ENCODE data around the gene XRN2. TPM values are rescaled to one million over a fixed set of nuclear protein-coding genes. Genes with fewer than 3 reads are reported as not detected.

XRN2 gene
- total and polyA plus RNA-seq, 4 donors, result 20.9 to 40.3 (median 25.2) TPM

GRCh38 chr20:21430020-21430419 is 126.9 kb downstream of the XRN2 start (continued):
- TF ChIP-seq GABPA (IDR thresholded peaks at IDR 0.05 in 1 of 2, conservative IDR thresholded peaks at IDR 0.05 in 1 of 2) (no peak), TAF1 (conservative IDR thresholded peaks at IDR 0.05) (no peak)

GRCh38 chr20:21432911-21433310 is 129.8 kb downstream of the XRN2 start:
- H3K4me3 ChIP-seq (ENCODE audit: low read depth in 1 of 3, low read length in 3 of 3), result no peak overlapping the region
- H3K27me3 ChIP-seq (ENCODE audit: control insufficient read depth in 4 of 4, insufficient read depth in 4 of 4, low read length in 3 of 4), result peaks cover 0 to 13% (median 2%) of the 10 kb centered on the region in 4 donors
- no peak overlapping the region for H3K27ac ChIP-seq (ENCODE audit: low read depth in 1 of 2, low read length in 2 of 2)
- DNase-seq (ENCODE audit: low spot score), result no peak
- TF ChIP-seq EGR1 (IDR thresholded peaks at IDR 0.05; ENCODE audit: low read depth in 2 of 2) (no peak), RXRA (IDR thresholded peaks at IDR 0.05) (no peak), FOXA1 (IDR thresholded peaks at IDR 0.05) (no peak), TAF1 (conservative IDR thresholded peaks at IDR 0.05) (no peak), CTCF (IDR thresholded peaks at IDR 0.05; ENCODE audit: low read depth, low read length, missing input control) (no peak), FOXA2 (IDR thresholded peaks at IDR 0.05) (no peak)
- no peaks in the 10 kb centered on the region for H3K4me1 ChIP-seq (ENCODE audit: control insufficient read depth in 4 of 4, insufficient read depth in 4 of 4, low read length in 3 of 4)
- H3K9me3 ChIP-seq (ENCODE audit: control insufficient read depth in 4 of 4, low read length in 3 of 4), result no peaks in the 10 kb centered on the region
- WGBS, result 86% methylated on average over 4 of the region's 4 CpGs
- no peak overlapping the region for H3K9ac ChIP-seq (ENCODE audit: low read depth in 1 of 2, low read length in 2 of 2)
- no peaks in the 10 kb centered on the region for H3K36me3 ChIP-seq (ENCODE audit: control insufficient read depth in 4 of 4, insufficient read depth in 3 of 4, low read depth in 1 of 4, low read length in 3 of 4)

GRCh38 chr20:21433329-21433890 is 130.3 kb downstream of the XRN2 start:
- Histone ChIP-seq H3K4me3 (ENCODE audit: low read depth in 1 of 3, low read length in 3 of 3) (no peak overlapping the region), H3K4me1 (ENCODE audit: control insufficient read depth in 4 of 4, insufficient read depth in 4 of 4, low read length in 3 of 4) (no peaks in the 10 kb centered on the region), H3K9me3 (ENCODE audit: control insufficient read depth in 4 of 4, low read length in 3 of 4) (no peaks in the 10 kb centered on the region), H3K27ac (ENCODE audit: low read depth in 1 of 2, low read length in 2 of 2) (no peak overlapping the region), H3K27me3 (ENCODE audit: control insufficient read depth in 4 of 4, insufficient read depth in 4 of 4, low read length in 3 of 4) (peaks cover 0 to 13% (median 2%) of the 10 kb centered on the region in 4 donors), H3K9ac (ENCODE audit: low read depth in 1 of 2, low read length in 2 of 2) (no peak overlapping the region), H3K36me3 (ENCODE audit: control insufficient read depth in 4 of 4, insufficient read depth in 3 of 4, low read depth in 1 of 4, low read length in 3 of 4) (no peaks in the 10 kb centered on the region)
- no peak for DNase-seq (ENCODE audit: low spot score)
- TF ChIP-seq SP1 (IDR thresholded peaks at IDR 0.05) (no peak), HNF4G (IDR thresholded peaks at IDR 0.05) (no peak), YY1 (IDR thresholded peaks at IDR 0.05) (no peak), ZBTB33 (IDR thresholded peaks at IDR 0.05) (no peak), RAD21 (IDR thresholded peaks at IDR 0.05) (no peak), FOXA1 (IDR thresholded peaks at IDR 0.05) (no peak), NR2F2 (IDR thresholded peaks at IDR 0.05) (no peak), RXRA (IDR thresholded peaks at IDR 0.05) (no peak)
- WGBS, result 74% methylated on average over 2 of the region's 2 CpGs

- DNase-seq (ENCODE audit: low spot score), result no peak
- Histone ChIP-seq H3K4me3 (ENCODE audit: low read depth in 1 of 3, low read length in 3 of 3) (no peak overlapping the region), H3K27me3 (ENCODE audit: control insufficient read depth in 4 of 4, insufficient read depth in 4 of 4, low read length in 3 of 4) (peaks cover 0 to 8% (median 2%) of the 10 kb centered on the region in 4 donors), H3K36me3 (ENCODE audit: control insufficient read depth in 4 of 4, insufficient read depth in 3 of 4, low read depth in 1 of 4, low read length in 3 of 4) (no peaks in the 10 kb centered on the region), H3K4me1 (ENCODE audit: control insufficient read depth in 4 of 4, insufficient read depth in 4 of 4, low read length in 3 of 4) (no peaks in the 10 kb centered on the region), H3K9me3 (ENCODE audit: control insufficient read depth in 4 of 4, low read length in 3 of 4) (no peaks in the 10 kb centered on the region), H3K9ac (ENCODE audit: low read depth in 1 of 2, low read length in 2 of 2) (no peak overlapping the region), H3K27ac (ENCODE audit: low read depth in 1 of 2, low read length in 2 of 2) (no peak overlapping the region)
- 37% methylated on average over 3 of the region's 3 CpGs for WGBS
- TF ChIP-seq ZBTB33 (IDR thresholded peaks at IDR 0.05) (no peak), FOXA2 (IDR thresholded peaks at IDR 0.05) (no peak), YY1 (IDR thresholded peaks at IDR 0.05) (no peak), MAX (IDR thresholded peaks at IDR 0.05) (no peak), HNF4G (IDR thresholded peaks at IDR 0.05) (no peak), TAF1 (conservative IDR thresholded peaks at IDR 0.05) (no peak), SP1 (IDR thresholded peaks at IDR 0.05) (no peak), CTCF (IDR thresholded peaks at IDR 0.05; ENCODE audit: low read depth, low read length, missing input control) (no peak), GABPA (IDR thresholded peaks at IDR 0.05 in 1 of 2, conservative IDR thresholded peaks at IDR 0.05 in 1 of 2) (no peak), FOXA1 (IDR thresholded peaks at IDR 0.05) (no peak), JUND (IDR thresholded peaks at IDR 0.05) (no peak)
These were observed 132.4 kb downstream of the XRN2 start for GRCh38 chr20:21435576-21435975.

Measured in liver (tissue), 9 donors.